PC-3 (cell line): ENCODE measurements around the gene KCNQ5. TPM values are rescaled to one million over a fixed set of nuclear protein-coding genes. Genes with fewer than 3 reads are reported as not detected.
A peak's percentile ranks its signal among the peaks of the same experiment; 100 is the strongest.

Experiments
- ATAC-seq: fragments of 200-7000 bp; cut with Tn5 transposase; 2 replicates; pipeline ENCODE4 v1.9.1; 2020; ENCODE audit warnings: mild to moderate bottlenecking, moderate library complexity
- BruUV-seq: library from RNA; stranded (reverse); fragments of 400-500 nt; replicated peaks from 2 replicates; lab custom pipeline; 2021; lab: Mats Ljungman, UMichigan
- CTCF ChIA-PET: fragments of 300-600 bp; sonication (Branson Sonifier 250); formaldehyde crosslinking; loops from one replicate; lab custom pipeline; 2022; ENCODE audit warnings: antibody characterized with exemption; lab: Charles Lee
- POLR2A ChIA-PET: fragments of 300-600 bp; sonication (Branson Sonifier 250); formaldehyde crosslinking; loops from one replicate; lab custom pipeline; 2022; ENCODE audit warnings: antibody characterized with exemption; ENCODE audit not compliant: unreplicated experiment; lab: Charles Lee
- DNase-seq: peaks from one replicate; pipeline ENCODE4 v3.0.0-alpha.2; 2015
- H2AFZ ChIP-seq: fragments of 300-600 bp; sonication (generic); 2 replicates; pipeline ENCODE4 v1.6.0; 2016; ENCODE audit warnings: antibody characterized with exemption, low read length
- H3F3A ChIP-seq: fragments of 300-600 bp; sonication (generic); one replicate; pipeline ENCODE4 v1.6.0; 2017; ENCODE audit warnings: antibody characterized with exemption, low read length, control low read depth, mild to moderate bottlenecking; ENCODE audit not compliant: unreplicated experiment
- H3K27ac ChIP-seq: fragments of 300-600 bp; sonication (generic); 2 replicates; pipeline ENCODE4 v1.5.1; 2016; ENCODE audit warnings: mild to moderate bottlenecking, low read length
- H3K27me3 ChIP-seq: fragments of 300-600 bp; sonication (generic); 2 replicates; pipeline ENCODE4 v1.6.1; 2016; ENCODE audit warnings: low read length, mixed read lengths
- H3K36me3 ChIP-seq: fragments of 300-600 bp; sonication (generic); 2 replicates; pipeline ENCODE4 v1.6.1; 2016; ENCODE audit warnings: low read depth, mixed run types, low read length, mixed read lengths
- H3K4me1 ChIP-seq: fragments of 300-600 bp; sonication (generic); 2 replicates; pipeline ENCODE4 v1.5.1; 2016; ENCODE audit warnings: low read length; ENCODE audit not compliant: insufficient read depth
- H3K4me2 ChIP-seq: fragments of 300-600 bp; sonication (generic); 2 replicates; pipeline ENCODE4 v1.6.0; 2016; ENCODE audit warnings: low read length
- H3K4me3 ChIP-seq: fragments of 300-600 bp; sonication (generic); 2 replicates; pipeline ENCODE4 v1.5.1; 2016; ENCODE audit warnings: mild to moderate bottlenecking, low read length, mixed read lengths
- H3K79me2 ChIP-seq: fragments of 300-600 bp; sonication (generic); 2 replicates; pipeline ENCODE4 v1.6.1; 2017; ENCODE audit warnings: low read length, mixed read lengths
- H3K9ac ChIP-seq: fragments of 300-600 bp; sonication (generic); 2 replicates; pipeline ENCODE4 v1.6.0; 2016; ENCODE audit warnings: mild to moderate bottlenecking, low read length
- H3K9me2 ChIP-seq: fragments of 300-600 bp; sonication (generic); replicated peaks from 2 replicates; pipeline ENCODE4 v1.6.1; 2016; ENCODE audit warnings: mixed run types, low read length, mixed read lengths
- H3K9me3 ChIP-seq: fragments of 300-600 bp; sonication (generic); 2 replicates; pipeline ENCODE4 v1.6.1; 2016; ENCODE audit warnings: low read length, mixed read lengths
- H4K20me1 ChIP-seq: fragments of 300-600 bp; sonication (generic); 2 replicates; pipeline ENCODE4 v1.6.1; 2016; ENCODE audit warnings: low read length, mixed read lengths
- CTCF ChIP-seq: fragments of 300-600 bp; sonication (generic); conservative IDR thresholded peaks from 2 replicates; pipeline ENCODE4 v1.5.1; 2017; ENCODE audit warnings: antibody characterized with exemption, low read depth, mild to moderate bottlenecking, low read length
- EZH2 ChIP-seq: fragments of 300-600 bp; sonication (generic); IDR thresholded peaks from one replicate; pipeline ENCODE4 v1.6.1; 2017; ENCODE audit warnings: antibody characterized with exemption, mild to moderate bottlenecking, low read length; ENCODE audit not compliant: unreplicated experiment
- EZH2phosphoT487 ChIP-seq: fragments of 300-600 bp; sonication (generic); IDR thresholded peaks from 2 replicates; pipeline ENCODE4 v1.6.1; 2018; ENCODE audit warnings: mild to moderate bottlenecking, antibody characterized with exemption, low read length, borderline replicate concordance
- intact Hi-C: fragments of 100-400 bp; cut with micrococcal nuclease; formaldehyde crosslinking; loops from 2 replicates; pipeline ENCODE4 v1.9.0; 2023
- total RNA-seq: library from RNA; depleted of rRNA; stranded (reverse); fragments of >200 nt; gene quantifications from 2 replicates; pipeline ENCODE4 v1.2.3, GENCODE V29; 2014

KCNQ5 gene
- total RNA-seq, 1 experiment from 2014 or later: not detected

GRCh38 chr6:73152556-73152955 is 530.7 kb downstream of the KCNQ5 start:
- no peaks in the 10 kb centered on the region for H3K9me3 ChIP-seq
- no peaks in the 10 kb centered on the region for H4K20me1 ChIP-seq
- H3K9ac ChIP-seq: no peak overlapping the region
- no peaks in the 10 kb centered on the region for H3K9me2 ChIP-seq
- H3K4me2 ChIP-seq: no peak overlapping the region
- POLR2A ChIA-PET: no interaction called here
- TF ChIP-seq CTCF (no peak), EZH2 (no peak), EZH2phosphoT487 (no peak)
- no peak overlapping the region for H2AFZ ChIP-seq
- H3K4me1 ChIP-seq: no peaks in the 10 kb centered on the region
- H3F3A ChIP-seq: no peaks in the 10 kb centered on the region
- H3K27me3 ChIP-seq: no peaks in the 10 kb centered on the region
- H3K4me3 ChIP-seq: no peak overlapping the region
- no peaks in the 10 kb centered on the region for H3K79me2 ChIP-seq
- no peaks in the 10 kb centered on the region for H3K36me3 ChIP-seq
- intact Hi-C loops: no loop called here
- CTCF ChIA-PET: no interaction called here
- DNase-seq (no peak), ATAC-seq (no peak)
- H3K27ac ChIP-seq: no peak overlapping the region
- no TSS peak for BruUV-seq

- no TSS peak for BruUV-seq
These were observed 531.3 kb downstream of the KCNQ5 start for GRCh38 chr6:73152966-73153757.

More at GRCh38 chr6:73152966-73153757, 531.3 kb downstream of the KCNQ5 start:
- Histone ChIP-seq H2AFZ (no peak overlapping the region), H3F3A (no peaks in the 10 kb centered on the region), H3K4me2 (no peak overlapping the region), H3K27ac (no peak overlapping the region), H3K79me2 (no peaks in the 10 kb centered on the region), H3K9me2 (no peaks in the 10 kb centered on the region), H3K4me3 (no peak overlapping the region), H4K20me1 (no peaks in the 10 kb centered on the region), H3K4me1 (no peaks in the 10 kb centered on the region), H3K9me3 (no peaks in the 10 kb centered on the region), H3K9ac (no peak overlapping the region), H3K27me3 (no peaks in the 10 kb centered on the region), H3K36me3 (no peaks in the 10 kb centered on the region)
- CTCF ChIA-PET: no interaction called here
- intact Hi-C loops: no loop called here
- ATAC-seq (no peak), DNase-seq (peak; percentile 14)
- no peak for TF ChIP-seq EZH2phosphoT487
- no peak for TF ChIP-seq CTCF
- TF ChIP-seq EZH2: no peak
- POLR2A ChIA-PET: no interaction called here
